Fibroblast of villous mesenchyme (primary cell): ENCODE data around the gene ACTL9. TPM values are rescaled to one million over a fixed set of nuclear protein-coding genes. Genes with fewer than 3 reads are reported as not detected.

Experiments used
- DNase-seq: peaks from one replicate; pipeline ENCODE4 v3.0.0-alpha.2; 2010; ENCODE audit warnings: low read depth
- H3K4me3 ChIP-seq: 2 replicates; pipeline ENCODE4 v1.5.1; 2011; ENCODE audit warnings: low read depth, mild to moderate bottlenecking, low read length
- CTCF ChIP-seq: IDR thresholded peaks from 2 replicates; pipeline ENCODE4 v1.5.1; 2012; ENCODE audit warnings: low read depth, mild to moderate bottlenecking, low read length; ENCODE audit not compliant: insufficient read depth
- total RNA-seq: library from RNA; depleted of rRNA; stranded (reverse); fragments of >200 nt; gene quantifications from 2 replicates; pipeline ENCODE4 v1.2.3, GENCODE V29; 2012

ACTL9 gene
- total RNA-seq, 1 donor, result not detected

GRCh38 chr19:8697671-8698432, 743 bp downstream of the ACTL9 start:
- TF ChIP-seq CTCF, result no peak
- DNase-seq, result no peak
- H3K4me3 ChIP-seq, result no peak overlapping the region

- no peak overlapping the region for H3K4me3 ChIP-seq
- DNase-seq, result no peak
- TF ChIP-seq CTCF, result no peak
Observed at GRCh38 chr19:8696993-8697392, 1.6 kb downstream of the ACTL9 start.

GRCh38 chr19:8695911-8696310, 2.7 kb downstream of the ACTL9 start:
- H3K4me3 ChIP-seq, result no peak overlapping the region
- no peak for DNase-seq
- no peak for TF ChIP-seq CTCF

- no peak overlapping the region for H3K4me3 ChIP-seq
- no peak for TF ChIP-seq CTCF
- DNase-seq, result no peak
Observed at GRCh38 chr19:8695501-8695900, 3.1 kb downstream of the ACTL9 start.

GRCh38 chr19:8690753-8691539, 7.6 kb downstream of the ACTL9 start:
- TF ChIP-seq CTCF, result no peak
- no peak overlapping the region for H3K4me3 ChIP-seq
- DNase-seq, result no peak

- TF ChIP-seq CTCF, result no peak
- no peak overlapping the region for H3K4me3 ChIP-seq
- no peak for DNase-seq
Observed at GRCh38 chr19:8688930-8689329, 9.7 kb downstream of the ACTL9 start.
